GM12878 (cell line): ENCODE results near the gene ZNF280A. TPM values are rescaled to one million over a fixed set of nuclear protein-coding genes. Genes with fewer than 3 reads are reported as not detected.

ENCODE experiments used
- ATAC-seq: fragments of 200-7000 bp; cut with Tn5 transposase; 3 replicates; pipeline ENCODE4 v1.9.1; 2020; ENCODE audit warnings: mild to moderate bottlenecking, moderate library complexity
- BruUV-seq: library from RNA; stranded (reverse); fragments of 400-500 nt; replicated peaks from 2 replicates; lab custom pipeline; 2021; lab: Mats Ljungman, UMichigan
- CTCF ChIA-PET: fragments of 300-600 bp; sonication (Branson Sonifier 250); formaldehyde crosslinking; extraction: SDS; loops from one replicate; lab custom pipeline; 2021; ENCODE audit warnings: inconsistent platforms; lab: Yijun Ruan, JAX
- POLR2A ChIA-PET: fragments of 350-600 bp; formaldehyde crosslinking; extraction: SDS; loops from one replicate; lab custom pipeline; 2021; ENCODE audit warnings: inconsistent platforms; lab: Charles Lee
- RAD21 ChIA-PET: fragments of 300-600 bp; sonication (Branson Sonifier 250); formaldehyde crosslinking; loops from one replicate; lab custom pipeline; 2023; ENCODE audit warnings: antibody characterized with exemption; ENCODE audit not compliant: unreplicated experiment; lab: Charles Lee
- SMC1A ChIA-PET: fragments of 300-600 bp; sonication (Branson Sonifier 250); formaldehyde crosslinking; loops from one replicate; lab custom pipeline; 2023; ENCODE audit not compliant: unreplicated experiment, uncharacterized antibody; lab: Charles Lee
- DNase-seq: peaks from one replicate; pipeline ENCODE4 v3.0.0-alpha.2; 2011; ENCODE audit warnings: low read depth, low spot score
- FAIRE-seq: peaks from 3 replicates; lab custom pipeline; 2011; peaks lifted over from hg19 to GRCh38; lab: Jason Lieb, UNC
- H2AFZ ChIP-seq: 2 replicates; pipeline ENCODE4 v1.6.0; 2011; ENCODE audit warnings: low read depth, low read length, control low read depth; ENCODE audit not compliant: control insufficient read depth
- H3K27ac ChIP-seq: 2 replicates; pipeline ENCODE4 v1.5.1; 2011; ENCODE audit warnings: control low read depth; ENCODE audit not compliant: control insufficient read depth, insufficient read depth
- H3K27me3 ChIP-seq, 2 experiments: replicated peaks in 1 of 2; 2 replicates each; pipeline versions ENCODE4 v1.6.0 to v1.6.1; 2011; ENCODE audit warnings: low read length in 1 of 2; ENCODE audit not compliant: control insufficient read depth in 2 of 2, insufficient read depth in 2 of 2
- H3K36me3 ChIP-seq, 2 experiments: 2 replicates each; pipeline ENCODE4 v1.5.1; 2011; ENCODE audit warnings: low read length in 1 of 2; ENCODE audit not compliant: control insufficient read depth in 2 of 2, insufficient read depth in 2 of 2
- H3K4me1 ChIP-seq: 2 replicates; pipeline ENCODE4 v1.6.1; 2011; ENCODE audit warnings: mild to moderate bottlenecking, low read length, moderate library complexity, mixed read lengths; ENCODE audit not compliant: control insufficient read depth, insufficient read depth
- H3K4me2 ChIP-seq: 2 replicates; pipeline ENCODE4 v1.6.0; 2011; ENCODE audit warnings: control low read depth; ENCODE audit not compliant: control insufficient read depth, insufficient read depth
- H3K4me3 ChIP-seq: fragments of 200-600 bp; sonication (generic); 2 replicates; pipeline ENCODE4 v1.5.1; 2016
- H3K79me2 ChIP-seq: 2 replicates; pipeline ENCODE4 v1.6.0; 2011; ENCODE audit warnings: low read length; ENCODE audit not compliant: control insufficient read depth, insufficient read depth
- H3K9ac ChIP-seq: 2 replicates; pipeline ENCODE4 v1.8.0; 2011; ENCODE audit warnings: low read length, control low read depth, mixed read lengths; ENCODE audit not compliant: control insufficient read depth, insufficient read depth
- H3K9me3 ChIP-seq: replicated peaks from 3 replicates; pipeline ENCODE4 v1.5.1; 2011; ENCODE audit warnings: mild to moderate bottlenecking, low read length; ENCODE audit not compliant: control insufficient read depth, insufficient read depth
- H4K20me1 ChIP-seq: 2 replicates; pipeline ENCODE4 v1.6.0; 2011; ENCODE audit not compliant: control insufficient read depth, insufficient read depth
- BACH1 ChIP-seq: fragments of 450-650 bp; IDR thresholded peaks from 2 replicates; pipeline ENCODE4 v1.6.1; 2017; ENCODE audit warnings: mild to moderate bottlenecking, borderline replicate concordance
- CREM ChIP-seq: IDR thresholded peaks from 2 replicates; pipeline ENCODE4 v1.6.1; 2014; ENCODE audit warnings: antibody characterized with exemption, low read depth
- ESRRA ChIP-seq: IDR thresholded peaks from 2 replicates; pipeline ENCODE4 v1.6.1; 2012; ENCODE audit warnings: mild to moderate bottlenecking, low read length, improper control_type of control experiment
- SP1 ChIP-seq: IDR thresholded peaks from one replicate; pipeline ENCODE4 v1.6.1; 2011; ENCODE audit warnings: low read depth, low read length
- YY1 ChIP-seq: IDR thresholded peaks from 2 replicates; pipeline ENCODE4 v1.6.1; 2011; ENCODE audit warnings: low read depth, mild to moderate bottlenecking, low read length
- WGBS: methylation state at CpG from one replicate; pipeline ENCODE4 v1.1.6; 2016; ENCODE audit warnings: low lambda C conversion rate; ENCODE audit not compliant: insufficient replicate concordance, insufficient coverage; ENCODE audit errors: missing lambda C conversion rate; 5-methylcytosine and 5-hydroxymethylcytosine counted together
- in situ Hi-C: fragments of 300-500 bp; cut with MboI; formaldehyde crosslinking; loops from 9 replicates; pipeline ENCODE4 v1.14.3; 2018; ENCODE audit warnings: mixed read lengths
- intact Hi-C: fragments of 100-400 bp; cut with micrococcal nuclease; formaldehyde crosslinking; loops from one replicate; pipeline ENCODE4 v1.14.2; 2022; ENCODE audit not compliant: unreplicated experiment
- polyA plus RNA-seq, 11 experiments: library from polyadenylated mRNA; depleted of rRNA in 4 of 11; unstranded in 6 of 11; stranded (reverse) in 5 of 11; fragments of >200 nt; fragmentation: Nextera tagmentation in 4 of 11; fragmentation: Illumina TruSeq in 1 of 11; extraction: Ambion mirVana in 4 of 11; extraction: Trizol in 1 of 11; gene quantifications; 1 replicate in 1 of 11; 2 replicates in 10 of 11; pipeline versions ENCODE4 v1.2.1 to v1.2.3, GENCODE V29; 2011 to 2016; ENCODE audit warnings: inconsistent platforms in 2 of 11, missing spikeins in 2 of 11, low read depth in 1 of 11
- total RNA-seq, 4 experiments: library from RNA; depleted of rRNA in 3 of 4; stranded (reverse); fragments of >200 nt in 3 of 4; fragmentation: Illumina TruSeq in 1 of 4; extraction: Trizol in 1 of 4; gene quantifications; 2 replicates each; pipeline versions ENCODE4 v1.2.1 to v1.2.3, GENCODE V29; 2013 to 2021

ZNF280A gene
- total and polyA plus RNA-seq, 10 of the 15 experiments (the other 5 are each of a cell fraction or from before 2014, with no cell fraction given) = 0.03 to 0.06 TPM; not detected in 8

- Histone ChIP-seq H3K27me3 (no peaks in the 10 kb centered on the region), H3K36me3 (no peaks in the 10 kb centered on the region), H3K9me3 (no peaks in the 10 kb centered on the region), H3K4me1 (0 out of 2 replicates have a peak, but pooled peaks cover 4% of the 10 kb centered on the region), H3K4me2 (no peak overlapping the region), H3K9ac (no peak overlapping the region), H4K20me1 (no peaks in the 10 kb centered on the region), H3K79me2 (no peaks in the 10 kb centered on the region), H3K4me3 (no peak overlapping the region), H2AFZ (no peak overlapping the region), H3K27ac (no peak overlapping the region)
- POLR2A ChIA-PET = no interaction called here
- RAD21 ChIA-PET = no interaction called here
- SMC1A ChIA-PET = interaction anchor here (0.6 kb wide), 1 partner anchor 29 kb away, joined by 3 read pairs; no protein-coding TSS in a partner anchor
- 45% methylated on average over 7 of the region's 8 CpGs for WGBS
- no peak for TF ChIP-seq ESRRA
- no peak for TF ChIP-seq CREM
- no peak for DNase-seq
- CTCF ChIA-PET = interaction anchor here (1.3 kb wide), 1 partner anchor 26 kb away, joined by 4 read pairs; no protein-coding TSS in a partner anchor
- no peak for FAIRE-seq
- no TSS peak for BruUV-seq
- in situ Hi-C loops = no loop called here
- ATAC-seq = no peak
- intact Hi-C loops = loop anchor here (10.0 kb wide), 1 partner anchor 126 kb away; no protein-coding TSS in a partner anchor
Measured at GRCh38 chr22:22550789-22551434, 30.8 kb upstream of the ZNF280A start.

GRCh38 chr22:22548910-22549309, 28.8 kb upstream of the ZNF280A start:
- Histone ChIP-seq H3K4me2 (no peak overlapping the region), H3K4me3 (no peak overlapping the region), H3K36me3 (no peaks in the 10 kb centered on the region), H2AFZ (no peak overlapping the region), H3K79me2 (no peaks in the 10 kb centered on the region), H3K27me3 (no peaks in the 10 kb centered on the region), H3K4me1 (0 out of 2 replicates have a peak, but pooled peaks cover 4% of the 10 kb centered on the region), H3K9me3 (no peaks in the 10 kb centered on the region), H3K9ac (no peak overlapping the region), H3K27ac (no peak overlapping the region), H4K20me1 (no peaks in the 10 kb centered on the region)
- in situ Hi-C loops (no loop called here), intact Hi-C loops (no loop called here)
- ATAC-seq (no peak), DNase-seq (no peak), FAIRE-seq (no peak)
- BruUV-seq = no TSS peak
- ChIA-PET POLR2A (no interaction called here), CTCF (interaction anchor here (1.4 kb wide), 1 partner anchor 83 kb away, joined by 3 read pairs; no protein-coding TSS in a partner anchor), SMC1A (no interaction called here), RAD21 (no interaction called here)
- 0% methylated on average over 1 of the region's 1 CpG for WGBS
- no peak for TF ChIP-seq BACH1
- TF ChIP-seq YY1 = no peak
- no peak for TF ChIP-seq SP1
